GM19372 (cell line): ENCODE measurements around the gene S100G.

Experiments
- ATAC-seq: cut with Tn5 transposase; IDR thresholded peaks from one replicate; pipeline ENCODE4 v1.9.1; 2021; ENCODE audit warnings: mild to moderate bottlenecking, low read depth, moderate library complexity; ENCODE audit not compliant: unreplicated experiment

Gene S100G

GRCh38 chrX:16646366-16647138 is 3.4 kb upstream of the S100G start:
- ATAC-seq, result no peak

- no peak for ATAC-seq
These were observed 1.6 kb downstream of the S100G start for GRCh38 chrX:16651391-16652024.

- no peak for ATAC-seq
These were observed 3.5 kb downstream of the S100G start for GRCh38 chrX:16653424-16653823.

- ATAC-seq, result no peak
These were observed 4.1 kb downstream of the S100G start for GRCh38 chrX:16654093-16654492.

GRCh38 chrX:16658284-16658683 is 8.3 kb downstream of the S100G start:
- no peak for ATAC-seq

- ATAC-seq, result no peak
These were observed 9.4 kb downstream of the S100G start for GRCh38 chrX:16659321-16659720.

- no peak for ATAC-seq
These were observed 11.5 kb downstream of the S100G start for GRCh38 chrX:16661495-16661894.

- ATAC-seq, result no peak
These were observed 12.4 kb downstream of the S100G start for GRCh38 chrX:16662402-16662801.

- ATAC-seq, result no peak
These were observed 14.1 kb downstream of the S100G start for GRCh38 chrX:16664074-16664473.

- ATAC-seq, result no peak
These were observed 14.7 kb downstream of the S100G start for GRCh38 chrX:16664626-16665025.

GRCh38 chrX:16665089-16665488 is 15.1 kb downstream of the S100G start:
- no peak for ATAC-seq

GRCh38 chrX:16666541-16666940 is 16.6 kb downstream of the S100G start:
- ATAC-seq, result no peak

- ATAC-seq, result no peak
These were observed 21.0 kb downstream of the S100G start for GRCh38 chrX:16671005-16671404.

GRCh38 chrX:16678689-16679088 is 28.7 kb downstream of the S100G start:
- no peak for ATAC-seq

- no peak for ATAC-seq
These were observed 33.2 kb downstream of the S100G start for GRCh38 chrX:16683007-16683664.

- ATAC-seq, result no peak
These were observed 37.6 kb downstream of the S100G start for GRCh38 chrX:16687514-16687913.

- no peak for ATAC-seq
These were observed 45.2 kb downstream of the S100G start for GRCh38 chrX:16695079-16695676.

- ATAC-seq, result no peak
These were observed 47.0 kb downstream of the S100G start for GRCh38 chrX:16696956-16697355.

GRCh38 chrX:16699389-16699788 is 49.4 kb downstream of the S100G start:
- ATAC-seq, result no peak

GRCh38 chrX:16700734-16701133 is 50.8 kb downstream of the S100G start:
- no peak for ATAC-seq
